SJSA1 (cell line): ENCODE data around the gene SYTL1. TPM values are rescaled to one million over a fixed set of nuclear protein-coding genes. Genes with fewer than 3 reads are reported as not detected.

Source experiments
- DNase-seq, 2 experiments: peaks; one replicate each; pipeline ENCODE4 v3.0.0-alpha.2; 2015 to 2020; ENCODE audit warnings: low spot score in 2 of 2, low read depth in 1 of 2
- H3K27ac ChIP-seq: fragments of 250-450 bp; sonication (Bioruptor Pico); 2 replicates; pipeline ENCODE4 v1.5.1; 2020; ENCODE audit warnings: mild to moderate bottlenecking, moderate library complexity
- H3K27me3 ChIP-seq: fragments of 250-450 bp; sonication (Bioruptor Pico); replicated peaks from 2 replicates; pipeline ENCODE4 v1.5.1; 2020; ENCODE audit warnings: mild to moderate bottlenecking, moderate library complexity
- H3K36me3 ChIP-seq: fragments of 250-450 bp; sonication (Bioruptor Pico); 2 replicates; pipeline ENCODE4 v1.5.1; 2020; ENCODE audit warnings: mild to moderate bottlenecking
- H3K4me1 ChIP-seq: fragments of 250-450 bp; sonication (Bioruptor Pico); replicated peaks from 2 replicates; pipeline ENCODE4 v1.6.1; 2021; ENCODE audit warnings: mild to moderate bottlenecking
- H3K4me3 ChIP-seq: fragments of 250-450 bp; sonication (Bioruptor Pico); 2 replicates; pipeline ENCODE4 v1.5.1; 2020; ENCODE audit warnings: mild to moderate bottlenecking
- H3K9me3 ChIP-seq: fragments of 250-450 bp; sonication (Bioruptor Pico); replicated peaks from 2 replicates; pipeline ENCODE4 v1.5.1; 2020; ENCODE audit warnings: mild to moderate bottlenecking
- total RNA-seq: library from RNA; depleted of rRNA; stranded (reverse); fragments of >200 nt; shearing (Covaris generic); gene quantifications from 2 replicates; pipeline ENCODE4 v1.2.3, GENCODE V29; 2014

The SYTL1 gene
- total RNA-seq, 1 experiment from 2014 or later: 1.1 TPM

DNA sequence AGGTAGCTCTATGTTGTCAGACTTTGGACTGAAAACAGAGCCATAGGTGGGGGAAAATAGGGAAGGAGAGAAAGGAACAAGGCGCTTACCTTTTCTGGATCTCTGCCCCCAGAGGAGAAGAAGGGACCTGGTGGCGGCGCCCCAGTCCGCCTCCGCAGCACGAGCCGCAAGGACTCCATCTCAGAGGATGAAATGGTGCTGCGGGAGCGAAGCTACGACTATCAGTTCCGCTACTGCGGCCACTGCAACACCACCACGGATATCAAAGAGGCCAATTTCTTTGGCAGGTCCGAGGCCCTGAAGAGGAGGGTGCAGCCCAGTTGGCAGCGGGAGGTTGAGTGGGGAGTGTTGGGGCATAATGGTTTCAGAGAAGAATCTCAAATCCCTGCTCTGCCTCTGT, 38.3 kb upstream of the SYTL1 start:
- no peaks in the 10 kb centered on the region for H3K9me3 ChIP-seq
- no peaks in the 10 kb centered on the region for H3K27me3 ChIP-seq
- no peak for DNase-seq
- no peak overlapping the region for H3K27ac ChIP-seq
- peaks cover 26% of the 10 kb centered on the region for H3K4me1 ChIP-seq
- H3K36me3 ChIP-seq: peaks cover 10% of the 10 kb centered on the region; the same call in 1 of the 2 replicates
- no peak overlapping the region for H3K4me3 ChIP-seq

DNA sequence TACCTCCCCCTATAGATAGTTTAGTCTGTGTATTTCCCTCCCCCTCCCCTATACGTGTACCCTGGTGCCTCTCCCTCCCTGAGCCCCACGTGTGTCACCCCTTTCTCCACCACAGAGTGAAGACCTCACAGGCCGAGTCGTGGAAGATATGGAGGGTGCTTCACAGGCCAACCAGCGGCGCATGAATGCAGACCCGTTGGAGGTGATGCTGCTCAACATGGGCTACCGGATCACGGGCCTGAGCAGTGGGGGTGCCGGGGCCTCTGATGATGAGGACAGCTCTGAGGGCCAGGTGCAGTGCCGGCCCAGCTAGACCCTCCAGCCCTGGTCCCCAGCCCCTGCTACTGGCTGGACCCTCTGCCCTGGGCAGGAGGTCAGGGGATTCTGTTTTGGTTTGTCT, 35.8 kb upstream of the SYTL1 start:
- no peaks in the 10 kb centered on the region for H3K9me3 ChIP-seq
- H3K4me3 ChIP-seq: no peak overlapping the region
- H3K27me3 ChIP-seq: no peaks in the 10 kb centered on the region
- H3K4me1 ChIP-seq: peaks cover 2% of the 10 kb centered on the region
- 0 out of 2 replicates have a peak, but pooled peaks cover 8% of the 10 kb centered on the region for H3K36me3 ChIP-seq
- H3K27ac ChIP-seq: no peak overlapping the region
- no peak for DNase-seq

- no peaks in the 10 kb centered on the region for H3K36me3 ChIP-seq
- no peak for DNase-seq
Measured at GRCh38 chr1:27306892-27307761, 34.7 kb upstream of the SYTL1 start.

DNA sequence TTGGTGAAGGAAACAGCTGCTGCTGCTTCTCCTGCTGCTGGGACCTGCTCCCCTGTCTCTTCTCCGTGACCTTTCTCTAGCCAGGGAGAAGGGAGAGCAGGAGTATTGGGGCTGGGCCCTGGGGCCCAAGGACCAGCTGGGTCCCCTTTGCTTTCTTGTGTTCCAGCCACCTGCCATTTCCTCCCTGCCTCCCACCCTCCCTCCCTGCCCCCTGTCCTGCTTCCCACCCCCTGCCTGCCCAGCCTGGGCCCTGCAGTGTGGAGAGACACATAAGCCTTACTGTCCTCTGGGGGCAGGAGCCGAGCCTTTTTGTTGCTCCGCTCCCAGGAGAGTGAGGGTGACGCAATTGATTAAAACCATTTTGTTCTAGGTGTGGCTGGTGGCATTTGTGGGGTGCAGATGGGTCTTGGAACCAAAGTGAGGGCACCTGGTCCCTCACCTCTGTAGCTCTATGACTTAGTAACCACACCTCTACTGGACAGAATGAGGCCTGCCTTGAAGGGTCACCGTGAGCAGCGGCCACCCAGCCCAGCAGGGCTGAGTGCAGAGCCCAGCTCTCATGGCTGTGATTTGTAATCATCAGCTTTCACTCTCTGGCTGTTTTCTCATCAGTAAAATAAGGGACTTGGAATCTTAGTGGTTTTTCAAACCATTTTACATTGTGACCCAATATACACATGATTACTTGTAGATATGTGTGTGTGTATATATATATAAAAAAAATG, 33.8 kb upstream of the SYTL1 start:
- no peak overlapping the region for H3K4me3 ChIP-seq
- no peaks in the 10 kb centered on the region for H3K36me3 ChIP-seq
- no peak overlapping the region for H3K27ac ChIP-seq

More at GRCh38 chr1:27306892-27307761, 34.7 kb upstream of the SYTL1 start:
- Histone ChIP-seq H3K27me3 (0 out of 2 replicates have a peak, but pooled peaks cover 4% of the 10 kb centered on the region), H3K9me3 (no peaks in the 10 kb centered on the region), H3K27ac (no peak overlapping the region), H3K4me3 (no peak overlapping the region), H3K4me1 (no peaks in the 10 kb centered on the region)

GRCh38 chr1:27314169-27314568, 27.7 kb upstream of the SYTL1 start:
- H3K9me3 ChIP-seq: no peaks in the 10 kb centered on the region
- no peak overlapping the region for H3K27ac ChIP-seq
- no peaks in the 10 kb centered on the region for H3K36me3 ChIP-seq
- no peak for DNase-seq
- no peak overlapping the region for H3K4me3 ChIP-seq
- H3K27me3 ChIP-seq: peaks cover 7% of the 10 kb centered on the region
- no peaks in the 10 kb centered on the region for H3K4me1 ChIP-seq

More for the DNA sequence above, 33.8 kb upstream of the SYTL1 start:
- Histone ChIP-seq H3K4me1 (no peaks in the 10 kb centered on the region), H3K27me3 (0 out of 2 replicates have a peak, but pooled peaks cover 4% of the 10 kb centered on the region), H3K9me3 (no peaks in the 10 kb centered on the region)
- DNase-seq: no peak

DNA sequence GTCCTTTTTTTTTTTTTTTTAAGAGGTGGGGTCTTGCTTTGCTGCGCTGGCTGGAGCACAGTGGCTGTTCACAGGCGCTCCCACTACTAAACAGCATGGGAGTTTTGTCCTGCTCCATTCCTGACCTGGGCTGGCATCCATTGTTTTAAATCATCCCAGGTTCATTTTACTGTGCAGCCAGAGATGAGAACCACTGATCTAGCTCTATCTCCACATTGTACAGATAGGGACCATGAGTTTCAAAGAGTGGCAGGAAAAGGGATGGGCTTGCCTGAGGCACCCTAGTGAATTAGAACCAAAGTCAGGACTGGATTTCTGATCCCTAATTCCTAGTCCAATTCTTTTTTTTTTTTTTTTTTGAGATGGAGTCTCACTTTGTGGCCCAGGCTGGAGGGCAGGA, 27.1 kb upstream of the SYTL1 start:
- Histone ChIP-seq H3K4me1 (no peaks in the 10 kb centered on the region), H3K36me3 (no peaks in the 10 kb centered on the region), H3K9me3 (no peaks in the 10 kb centered on the region), H3K27ac (no peak overlapping the region), H3K27me3 (peaks cover 7% of the 10 kb centered on the region), H3K4me3 (no peak overlapping the region)
- no peak for DNase-seq

DNA sequence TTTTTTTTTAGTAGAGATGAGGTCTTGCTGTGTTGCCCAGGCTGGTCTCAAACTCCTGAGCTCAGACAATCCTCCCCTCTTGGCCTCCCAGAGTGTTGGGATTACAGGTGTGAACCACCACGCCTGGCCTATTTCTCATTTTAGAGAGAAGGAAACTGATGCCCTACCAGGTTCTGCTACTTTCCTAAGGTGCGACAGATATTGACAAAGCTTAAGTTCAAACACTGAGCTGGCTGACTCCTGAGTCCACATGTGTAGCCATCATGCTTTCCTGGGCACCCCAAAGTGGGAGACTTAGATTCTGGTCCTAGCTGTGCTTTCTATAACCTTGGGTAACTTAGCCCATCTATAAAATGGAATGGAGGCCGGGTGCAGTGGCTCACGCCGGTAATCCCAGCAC, 25.0 kb upstream of the SYTL1 start:
- no peak for DNase-seq
- H3K36me3 ChIP-seq: no peaks in the 10 kb centered on the region
- H3K4me1 ChIP-seq: 0 out of 2 replicates have a peak, but pooled peaks cover 5% of the 10 kb centered on the region
- peaks cover 4% of the 10 kb centered on the region for H3K27me3 ChIP-seq
- no peak overlapping the region for H3K27ac ChIP-seq
- H3K9me3 ChIP-seq: no peaks in the 10 kb centered on the region
- no peak overlapping the region for H3K4me3 ChIP-seq

GRCh38 chr1:27318136-27318535, 23.7 kb upstream of the SYTL1 start:
- Histone ChIP-seq H3K4me1 (peaks cover 7% of the 10 kb centered on the region), H3K27me3 (peaks cover 3% of the 10 kb centered on the region), H3K9me3 (no peaks in the 10 kb centered on the region), H3K36me3 (peaks cover 3% of the 10 kb centered on the region), H3K27ac (no peak overlapping the region), H3K4me3 (no peak overlapping the region)
- no peak for DNase-seq

GRCh38 chr1:27318596-27318995, 23.2 kb upstream of the SYTL1 start:
- Histone ChIP-seq H3K36me3 (peaks cover 3% of the 10 kb centered on the region), H3K27me3 (peaks cover 2% of the 10 kb centered on the region), H3K27ac (no peak overlapping the region)

GRCh38 chr1:27321813-27322568, 19.8 kb upstream of the SYTL1 start, which contains the start of gene TMEM222:
TMEM222 (plus strand) TSS chr1:27322163; CDS start chr1:27322198, 35 bp downstream.
- peak within 1 kb of the TSS; percentile 68 for H3K4me3 ChIP-seq

More at GRCh38 chr1:27318596-27318995, 23.2 kb upstream of the SYTL1 start:
- Histone ChIP-seq H3K4me3 (no peak overlapping the region), H3K4me1 (peaks cover 11% of the 10 kb centered on the region), H3K9me3 (no peaks in the 10 kb centered on the region)
- no peak for DNase-seq

GRCh38 chr1:27322569-27323240, 19.1 kb upstream of the SYTL1 start:
- Histone ChIP-seq H3K36me3 (peaks cover 35% of the 10 kb centered on the region), H3K4me1 (peaks cover 13% of the 10 kb centered on the region), H3K4me3 (peak overlapping the region; percentile 68), H3K27me3 (no peaks in the 10 kb centered on the region), H3K9me3 (no peaks in the 10 kb centered on the region), H3K27ac (peak overlapping the region; percentile 71)
- DNase-seq: no peak

More at GRCh38 chr1:27321813-27322568, 19.8 kb upstream of the SYTL1 start, which contains the start of gene TMEM222:
- DNase-seq: peak; percentile 95 to 97
- Histone ChIP-seq H3K27me3 (no peaks in the 10 kb centered on the region), H3K27ac (peak within 1 kb of the TSS; percentile 71), H3K9me3 (no peaks in the 10 kb centered on the region), H3K4me1 (peaks cover 13% of the 10 kb centered on the region), H3K36me3 (peaks cover 29% of the 10 kb centered on the region)

GRCh38 chr1:27325286-27325685, 16.5 kb upstream of the SYTL1 start:
- Histone ChIP-seq H3K27ac (no peak overlapping the region), H3K9me3 (no peaks in the 10 kb centered on the region), H3K4me3 (no peak overlapping the region), H3K27me3 (no peaks in the 10 kb centered on the region), H3K36me3 (peaks cover 57% of the 10 kb centered on the region), H3K4me1 (peaks cover 13% of the 10 kb centered on the region)
- no peak for DNase-seq

- H3K27ac ChIP-seq: no peak overlapping the region
- no peak for DNase-seq
- H3K27me3 ChIP-seq: no peaks in the 10 kb centered on the region
- H3K9me3 ChIP-seq: no peaks in the 10 kb centered on the region
- no peak overlapping the region for H3K4me3 ChIP-seq
- peaks cover 78% of the 10 kb centered on the region for H3K36me3 ChIP-seq
- peaks cover 8% of the 10 kb centered on the region for H3K4me1 ChIP-seq
Measured at GRCh38 chr1:27327964-27328363, 13.9 kb upstream of the SYTL1 start.
